MM.1S (cell line): ENCODE measurements around the gene PATJ.

Experiments used
- CTCF ChIP-seq: fragments of 300-600 bp; sonication (generic); IDR thresholded peaks from 2 replicates; pipeline ENCODE4 v1.5.1; 2016; ENCODE audit warnings: antibody characterized with exemption, low read length, mixed read lengths
- EZH2 ChIP-seq: fragments of 300-600 bp; sonication (generic); optimal IDR thresholded peaks from 2 replicates; pipeline ENCODE3; 2017; ENCODE audit warnings: low read depth, mild to moderate bottlenecking, antibody characterized with exemption, low read length, mixed read lengths
- EZH2phosphoT487 ChIP-seq: fragments of 300-600 bp; sonication (generic); IDR thresholded peaks from 2 replicates; pipeline ENCODE4 v1.6.1; 2018; ENCODE audit warnings: antibody characterized with exemption, low read length

- no peak for TF ChIP-seq EZH2
- no peak for TF ChIP-seq CTCF
- TF ChIP-seq EZH2phosphoT487 = no peak
These were observed 442.1 kb downstream of the PATJ start for GRCh38 chr1:62184336-62184735.
